HG02763 (cell line): ENCODE measurements around the gene IGFL1.
"Not testable (repeated sequence)": the region's sequence is repeated elsewhere in the genome, so short reads cannot be mapped to it uniquely, and the experiment has no call there.

Experiments
- ATAC-seq: cut with Tn5 transposase; IDR thresholded peaks from one replicate; pipeline ENCODE4 v1.9.1; 2021; ENCODE audit warnings: mild to moderate bottlenecking, moderate library complexity; ENCODE audit not compliant: unreplicated experiment

Gene IGFL1

GRCh38 chr19:46221981-46222610 is 7.4 kb upstream of the IGFL1 start:
- no peak for ATAC-seq

- ATAC-seq = not testable (repeated sequence)
Measured at GRCh38 chr19:46223787-46224186, 5.8 kb upstream of the IGFL1 start.

- no peak for ATAC-seq
Measured at GRCh38 chr19:46224773-46225172, 4.8 kb upstream of the IGFL1 start.

GRCh38 chr19:46225558-46226004 is 4.0 kb upstream of the IGFL1 start:
- no peak for ATAC-seq

DNA sequence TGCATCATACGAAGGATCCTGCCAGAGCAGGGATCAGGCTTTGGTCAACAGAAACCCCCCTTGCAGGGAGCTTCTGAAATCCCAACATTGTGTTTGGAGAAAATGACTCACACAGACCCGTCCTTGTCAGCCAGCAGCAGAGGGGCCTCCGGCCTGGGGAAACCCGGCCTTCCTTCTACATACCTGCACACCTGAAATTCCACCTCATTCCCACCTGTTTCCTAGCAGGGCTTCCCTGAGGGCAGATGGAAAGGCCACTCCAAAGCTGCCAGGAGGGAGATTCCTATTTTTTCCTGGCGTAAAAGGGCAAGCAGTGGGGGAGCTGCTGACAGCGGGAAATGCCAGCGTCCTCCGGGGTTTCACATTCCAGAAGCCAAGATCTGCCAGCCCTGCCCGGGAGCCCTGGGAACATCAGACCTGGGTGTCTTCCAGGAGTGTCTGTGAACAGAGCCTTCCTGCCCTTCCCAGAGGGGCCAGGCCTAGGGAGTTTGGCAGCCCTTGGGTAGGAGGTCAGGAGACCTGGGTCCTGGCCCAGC is 3.0 kb upstream of the IGFL1 start:
- ATAC-seq = no peak

DNA sequence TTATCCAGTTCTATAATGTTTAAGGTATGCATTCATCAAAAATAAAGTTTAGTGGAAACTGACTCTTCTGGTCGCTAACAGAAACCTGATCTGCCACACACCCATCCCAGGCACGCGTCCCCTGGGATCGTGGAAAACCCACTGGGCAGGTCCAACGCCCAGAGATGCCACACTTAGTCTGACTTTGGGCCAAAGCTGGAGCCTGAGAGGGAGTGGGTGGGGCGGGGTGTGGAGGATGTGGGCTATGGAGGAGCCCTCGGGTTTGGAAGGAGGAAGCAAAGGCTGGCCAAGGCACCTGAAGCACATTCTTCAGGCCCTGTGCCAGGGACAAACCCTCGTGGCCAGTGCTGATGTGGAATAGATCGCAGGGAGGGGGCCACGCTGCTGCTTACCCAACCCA is 2.5 kb downstream of the IGFL1 start:
- no peak for ATAC-seq

DNA sequence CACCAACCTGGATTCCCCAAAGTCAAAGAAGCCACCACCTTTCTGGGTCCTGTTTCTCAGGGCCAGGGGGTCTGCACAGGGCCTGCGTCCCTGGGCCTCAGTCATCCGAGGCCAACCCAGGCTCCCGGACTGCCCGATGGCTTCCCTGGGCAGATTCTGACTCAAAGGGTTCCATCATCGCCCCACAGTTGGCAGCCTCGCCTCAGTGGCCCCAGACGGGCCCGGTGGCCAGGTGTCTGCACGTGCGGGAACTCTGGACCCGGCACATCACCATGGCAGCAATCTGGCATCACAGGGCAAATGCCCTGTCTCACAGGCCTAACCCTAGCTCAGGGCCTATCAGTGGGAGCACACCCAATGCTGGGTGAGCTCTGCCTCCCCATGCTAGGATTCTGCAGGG is 2.9 kb downstream of the IGFL1 start:
- no peak for ATAC-seq

DNA sequence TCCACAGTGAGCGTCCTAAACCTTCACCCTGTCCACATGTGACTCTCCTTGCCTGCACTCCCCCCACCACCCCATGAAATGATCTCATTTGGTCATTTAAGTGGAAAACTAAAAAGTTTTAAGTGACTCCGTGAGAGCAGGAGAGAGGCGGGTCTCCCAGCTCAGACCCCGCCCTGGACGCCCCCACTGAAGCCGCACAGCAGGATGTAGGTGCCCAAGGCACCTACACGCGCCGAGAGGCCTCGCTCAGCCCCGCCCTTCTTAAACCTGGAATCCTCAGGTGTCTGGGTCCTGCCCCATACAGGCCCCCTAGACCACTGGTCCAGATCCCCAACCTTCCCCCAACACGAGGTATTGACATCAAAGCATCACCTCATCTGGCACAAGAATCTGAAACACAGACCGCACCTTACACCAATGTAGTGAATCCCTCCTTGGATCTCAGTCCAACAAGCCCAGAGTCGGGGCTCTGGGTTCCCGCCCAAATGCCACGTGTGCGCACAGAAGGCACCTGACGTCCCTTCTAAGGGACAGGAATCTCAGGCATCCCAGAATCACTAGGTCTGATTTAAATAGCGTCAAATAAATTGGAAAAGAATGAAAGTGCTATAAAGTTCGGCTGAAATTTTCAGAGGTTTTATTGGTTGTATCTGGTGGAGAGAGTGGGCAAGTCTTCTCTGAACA is 3.5 kb downstream of the IGFL1 start:
- no peak for ATAC-seq

GRCh38 chr19:46233871-46234270 is 4.3 kb downstream of the IGFL1 start:
- ATAC-seq = not testable (repeated sequence)

DNA sequence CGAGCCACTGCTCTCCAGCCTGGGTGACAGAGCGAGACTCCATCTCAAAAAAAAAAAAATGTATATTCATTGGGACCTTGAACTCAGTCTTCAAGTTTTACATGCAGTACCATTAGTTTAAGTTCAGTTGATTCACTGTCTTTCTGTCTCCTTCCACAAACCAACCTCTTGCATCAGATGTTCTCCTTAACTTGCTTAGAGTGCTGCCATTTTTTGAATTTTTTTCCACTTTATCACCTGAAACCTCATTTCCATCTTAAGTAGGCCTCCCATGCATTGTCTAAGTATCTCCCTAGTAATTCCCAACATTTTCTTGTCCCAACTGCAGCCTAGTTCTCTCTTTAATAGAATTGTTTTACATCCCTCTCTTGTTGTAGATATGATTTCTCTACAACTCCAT is 8.6 kb downstream of the IGFL1 start:
- ATAC-seq = not testable (repeated sequence)

DNA sequence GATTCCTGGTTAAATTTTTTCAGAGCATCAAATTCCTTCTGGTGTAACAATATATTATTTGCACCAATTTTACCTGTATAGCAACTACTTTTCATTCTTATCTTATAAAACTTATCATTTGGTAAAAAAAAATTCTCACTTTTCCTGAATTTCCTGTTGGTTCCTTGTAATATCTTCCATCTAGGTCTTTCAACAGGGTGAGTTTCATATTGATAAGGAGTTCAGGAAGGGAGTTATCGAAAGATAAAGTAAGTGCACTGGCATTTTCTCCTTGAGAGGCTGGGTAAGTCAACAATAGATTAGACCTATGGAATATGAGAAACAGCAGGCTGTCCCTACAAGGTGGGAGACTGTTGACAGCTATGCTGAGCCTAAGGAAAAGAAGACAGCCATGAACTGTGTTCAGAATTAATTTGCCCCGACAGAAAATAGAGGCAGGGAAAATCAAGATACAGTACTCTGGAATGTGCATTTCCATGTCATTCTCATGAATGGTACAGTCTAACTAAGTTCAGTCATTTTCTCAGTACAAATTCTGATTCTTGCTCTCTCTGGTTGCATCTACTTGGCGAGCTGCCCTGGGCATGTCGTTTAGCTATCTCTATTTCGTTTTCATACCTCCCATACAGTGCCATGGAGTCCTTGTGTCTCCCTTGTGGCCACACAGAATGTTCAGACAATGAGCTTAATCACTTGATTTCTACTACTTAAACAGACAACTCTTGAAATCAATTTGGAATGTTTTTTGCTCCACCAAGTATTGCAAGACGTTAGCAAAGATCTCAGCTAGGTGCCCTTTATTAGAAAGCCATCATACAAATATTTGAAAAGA is 9.9 kb downstream of the IGFL1 start:
- ATAC-seq = no peak

DNA sequence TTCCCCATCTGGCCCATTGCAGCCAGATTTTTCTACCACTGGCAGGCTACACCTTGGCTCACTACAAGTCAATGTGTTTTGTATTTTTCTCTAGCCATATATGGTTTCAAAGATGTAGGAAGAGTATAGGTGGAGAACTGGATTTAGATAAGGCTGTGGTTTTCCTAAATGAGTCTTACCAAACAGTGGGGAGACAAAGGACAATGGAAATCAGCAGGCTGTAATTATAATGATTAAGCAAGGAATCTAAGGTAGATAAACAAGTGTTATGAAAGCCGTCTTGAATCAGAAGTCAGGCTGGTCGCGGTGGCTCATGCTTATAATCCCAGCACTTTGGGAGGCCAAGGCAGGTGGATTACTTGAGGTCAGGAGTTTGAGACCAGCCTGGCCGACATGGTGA is 11.2 kb downstream of the IGFL1 start:
- ATAC-seq = no peak

DNA sequence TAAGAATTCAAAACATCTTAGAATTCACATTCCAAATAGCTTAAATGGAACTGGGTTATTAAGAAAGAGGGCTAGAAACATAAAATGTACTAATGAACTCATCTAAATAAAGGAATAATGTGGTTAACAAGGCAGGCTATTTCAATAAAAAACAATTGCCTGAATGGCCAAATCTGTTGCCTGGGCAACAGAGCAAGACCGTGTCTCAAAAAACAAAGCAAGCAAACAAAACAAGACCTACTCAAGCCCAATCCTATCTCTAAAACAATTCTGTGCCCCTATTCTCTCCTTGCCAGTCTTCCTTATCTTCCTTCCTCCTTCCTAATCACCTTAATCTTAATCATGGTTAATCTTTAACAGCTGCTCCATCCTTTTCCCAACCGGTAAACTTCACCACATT is 12.1 kb downstream of the IGFL1 start:
- no peak for ATAC-seq

- not testable (repeated sequence) for ATAC-seq
Measured at GRCh38 chr19:46243081-46243654, 13.6 kb downstream of the IGFL1 start.

DNA sequence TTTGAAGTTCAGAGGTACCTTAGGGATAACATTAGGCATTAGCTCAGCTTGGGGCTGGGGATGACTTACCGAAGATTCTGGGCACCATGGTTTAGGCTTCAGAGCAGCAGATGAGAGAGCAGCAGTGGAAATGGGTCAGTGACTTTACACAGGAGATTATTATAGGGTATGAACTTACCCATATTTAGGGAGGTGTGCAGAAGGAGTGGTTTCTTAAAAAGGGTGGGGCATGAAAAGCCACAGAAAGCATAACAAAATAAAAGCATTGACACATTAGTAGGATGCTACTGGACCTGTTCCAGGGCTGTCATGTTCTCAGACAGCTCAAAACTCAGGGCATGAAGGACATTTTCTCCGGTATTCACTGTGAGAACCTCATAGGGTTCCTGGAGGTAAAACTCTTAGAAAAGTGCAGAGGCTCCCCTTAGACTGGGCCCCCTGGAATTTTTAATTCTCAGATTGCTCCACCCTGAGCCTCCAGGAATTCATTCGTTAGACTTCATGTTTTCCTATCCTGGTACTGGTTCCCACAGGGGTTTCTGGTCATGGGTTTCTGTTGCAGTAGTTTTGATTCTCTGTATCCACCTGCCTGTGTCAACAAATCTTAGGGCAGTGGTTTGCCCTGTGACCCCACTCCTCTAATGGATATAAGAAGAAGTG is 20.7 kb downstream of the IGFL1 start:
- ATAC-seq = no peak

DNA sequence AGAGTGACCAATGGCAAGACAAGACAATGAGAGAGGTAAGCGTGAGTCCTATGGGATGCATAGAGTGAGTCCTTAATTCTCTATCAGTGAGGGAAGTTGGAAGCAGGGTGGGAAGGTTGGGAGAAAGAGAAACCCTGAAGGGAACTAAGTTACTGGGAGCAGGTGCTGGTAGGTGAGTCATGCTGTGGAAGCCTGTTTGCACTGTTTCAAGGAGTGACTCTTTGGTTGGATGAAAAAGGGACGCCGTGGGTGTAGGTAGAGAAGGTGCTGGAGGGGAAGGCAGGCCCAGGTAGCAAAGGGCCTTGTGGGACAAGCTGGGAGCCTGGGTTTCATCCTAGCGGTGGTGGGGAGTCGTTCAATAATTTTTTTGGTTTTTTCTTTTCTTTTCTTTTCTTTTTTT is 21.9 kb downstream of the IGFL1 start:
- ATAC-seq = no peak

DNA sequence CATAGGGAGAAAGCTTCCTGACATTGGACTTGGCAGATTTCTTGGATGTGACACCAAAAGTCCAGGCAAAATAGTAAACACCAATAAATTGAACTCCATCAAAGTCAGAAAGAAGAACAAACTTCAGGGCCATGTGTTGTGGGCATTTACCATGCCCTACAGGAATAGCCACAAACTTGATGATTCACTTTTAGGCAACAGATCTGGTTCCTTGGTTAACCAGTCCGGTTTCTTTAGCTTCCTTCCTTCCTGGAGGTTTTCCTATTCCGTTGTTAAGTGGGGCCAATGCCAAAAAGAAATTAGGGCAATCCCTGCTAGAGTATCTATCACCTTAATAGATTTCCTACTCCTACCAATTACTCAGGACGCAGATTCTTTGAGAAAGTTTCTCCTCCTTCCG is 25.2 kb downstream of the IGFL1 start:
- no peak for ATAC-seq

GRCh38 chr19:46256855-46257254 is 27.3 kb downstream of the IGFL1 start:
- no peak for ATAC-seq

- ATAC-seq = not testable (repeated sequence)
Measured at GRCh38 chr19:46261501-46261900, 32.0 kb downstream of the IGFL1 start.

DNA sequence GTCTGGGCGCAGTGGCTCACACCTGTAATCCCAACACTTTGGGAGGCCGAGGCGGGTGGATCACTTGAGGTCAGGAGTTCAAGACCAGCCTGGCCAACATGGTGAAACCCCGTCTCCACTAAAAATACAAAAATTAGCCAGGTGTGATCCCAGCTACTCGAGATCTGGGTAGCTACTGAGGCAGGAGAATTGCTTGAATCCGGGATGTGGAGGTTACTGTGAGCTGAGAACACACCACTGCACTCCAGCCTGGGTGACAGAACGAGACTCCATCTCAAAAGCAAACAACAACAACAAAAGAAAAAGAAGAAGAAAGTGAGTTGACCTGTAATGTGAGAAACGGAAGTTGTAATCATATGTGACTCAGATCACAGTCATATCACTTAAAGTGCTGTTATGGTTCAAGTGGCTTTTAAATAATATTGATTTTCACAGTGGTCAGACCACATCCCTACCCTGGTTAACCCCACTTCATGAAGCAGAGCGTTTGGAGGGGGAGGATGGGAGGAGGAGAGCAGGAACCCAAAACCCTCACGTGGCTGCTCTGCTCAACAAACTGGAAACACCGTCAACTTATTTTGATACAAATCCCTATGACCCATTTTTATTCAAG is 33.2 kb downstream of the IGFL1 start:
- ATAC-seq = not testable (repeated sequence)
